GOT3 (cell line): Measurements from ENCODE around the gene MBNL1.
"Not testable (repeated sequence)": the region's sequence is repeated elsewhere in the genome, so short reads cannot be mapped to it uniquely, and the experiment has no call there.

Source experiments
- DNase-seq: peaks from one replicate; lab custom pipeline; 2025; ENCODE audit warnings: mixed read lengths; lab: John Stamatoyannopoulos, UW

The MBNL1 gene

GRCh38 chr3:152319831-152320617 is 51.3 kb downstream of the MBNL1 start:
- DNase-seq: no peak

GRCh38 chr3:152321200-152321954 is 52.6 kb downstream of the MBNL1 start:
- no peak for DNase-seq

GRCh38 chr3:152321955-152322377 is 53.2 kb downstream of the MBNL1 start:
- no peak for DNase-seq

- no peak for DNase-seq
Observed at GRCh38 chr3:152322756-152323155, 54.0 kb downstream of the MBNL1 start.

GRCh38 chr3:152323834-152324233 is 55.1 kb downstream of the MBNL1 start:
- DNase-seq: no peak

- DNase-seq: no peak
Observed at GRCh38 chr3:152325136-152325535, 56.4 kb downstream of the MBNL1 start.

GRCh38 chr3:152327203-152327602 is 58.5 kb downstream of the MBNL1 start:
- no peak for DNase-seq

- no peak for DNase-seq
Observed at GRCh38 chr3:152328841-152329240, 60.1 kb downstream of the MBNL1 start.

GRCh38 chr3:152330559-152330958 is 61.8 kb downstream of the MBNL1 start:
- no peak for DNase-seq

GRCh38 chr3:152331018-152331541 is 62.4 kb downstream of the MBNL1 start:
- DNase-seq: no peak

GRCh38 chr3:152331998-152332397 is 63.3 kb downstream of the MBNL1 start:
- DNase-seq: no peak

- no peak for DNase-seq
Observed at GRCh38 chr3:152333928-152334327, 65.2 kb downstream of the MBNL1 start.

- no peak for DNase-seq
Observed at GRCh38 chr3:152334761-152335160, 66.0 kb downstream of the MBNL1 start.

GRCh38 chr3:152335273-152335672 is 66.5 kb downstream of the MBNL1 start:
- no peak for DNase-seq

GRCh38 chr3:152337337-152337736 is 68.6 kb downstream of the MBNL1 start:
- DNase-seq: not testable (repeated sequence)

GRCh38 chr3:152338159-152338720 is 69.5 kb downstream of the MBNL1 start:
- no peak for DNase-seq

- DNase-seq: no peak
Observed at GRCh38 chr3:152339881-152340505, 71.3 kb downstream of the MBNL1 start.

- no peak for DNase-seq
Observed at GRCh38 chr3:152345233-152345632, 76.5 kb downstream of the MBNL1 start.

- DNase-seq: no peak
Observed at GRCh38 chr3:152346058-152346457, 77.3 kb downstream of the MBNL1 start.

GRCh38 chr3:152346740-152347139 is 78.0 kb downstream of the MBNL1 start:
- no peak for DNase-seq

- DNase-seq: no peak
Observed at GRCh38 chr3:152348436-152349177, 79.9 kb downstream of the MBNL1 start.

- DNase-seq: no peak
Observed at GRCh38 chr3:152349392-152349791, 80.7 kb downstream of the MBNL1 start.
